HG03558 (cell line): ENCODE measurements around the gene CECR2.

Source experiments
- ATAC-seq: cut with Tn5 transposase; IDR thresholded peaks from one replicate; pipeline ENCODE4 v1.9.1; 2021; ENCODE audit warnings: moderate number of reproducible peaks; ENCODE audit not compliant: unreplicated experiment; ENCODE audit errors: extremely low read depth

The CECR2 gene

DNA sequence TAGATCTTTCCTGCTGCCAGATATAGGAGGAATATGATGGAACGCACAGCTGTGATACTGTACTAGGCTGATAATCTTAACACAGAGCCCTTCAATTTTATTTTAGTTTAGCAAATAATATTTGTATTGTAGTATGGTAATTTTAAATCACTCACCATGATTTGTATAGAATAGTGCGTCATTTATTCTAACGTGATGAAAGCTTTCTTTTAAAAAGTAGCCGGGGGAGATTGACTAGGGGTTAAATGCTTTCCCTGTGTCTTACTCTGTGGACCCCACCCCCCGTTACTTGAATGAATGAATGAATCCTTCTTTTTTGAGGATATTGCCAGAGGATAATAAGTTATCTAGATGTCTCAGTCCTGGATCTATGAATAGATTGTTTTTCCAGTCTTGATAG lies 72.1 kb downstream of the CECR2 start:
- ATAC-seq = no peak

- ATAC-seq = no peak
Measured at GRCh38 chr22:17443405-17444203, 74.3 kb downstream of the CECR2 start.

GRCh38 chr22:17444204-17444504 lies 74.9 kb downstream of the CECR2 start:
- no peak for ATAC-seq

DNA sequence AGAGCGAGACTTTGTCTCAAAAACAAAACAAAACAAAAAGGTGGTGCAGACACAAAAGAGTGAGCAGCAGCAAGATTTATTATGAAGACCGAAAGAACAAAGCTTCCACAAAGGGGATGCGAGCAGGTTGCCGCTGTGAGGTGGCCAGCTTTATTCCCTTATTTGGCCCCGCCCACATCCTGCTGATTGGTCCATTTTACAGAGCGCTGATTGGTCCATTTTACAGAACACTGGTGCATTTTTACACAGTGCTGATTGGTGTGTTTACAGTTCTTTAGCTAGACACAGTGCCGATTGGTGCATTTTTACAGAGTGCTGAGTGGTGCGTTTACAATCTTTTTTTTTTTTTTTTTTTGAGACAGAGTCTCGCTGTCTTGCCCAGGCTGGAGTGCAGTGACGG lies 77.4 kb downstream of the CECR2 start:
- ATAC-seq = no peak

DNA sequence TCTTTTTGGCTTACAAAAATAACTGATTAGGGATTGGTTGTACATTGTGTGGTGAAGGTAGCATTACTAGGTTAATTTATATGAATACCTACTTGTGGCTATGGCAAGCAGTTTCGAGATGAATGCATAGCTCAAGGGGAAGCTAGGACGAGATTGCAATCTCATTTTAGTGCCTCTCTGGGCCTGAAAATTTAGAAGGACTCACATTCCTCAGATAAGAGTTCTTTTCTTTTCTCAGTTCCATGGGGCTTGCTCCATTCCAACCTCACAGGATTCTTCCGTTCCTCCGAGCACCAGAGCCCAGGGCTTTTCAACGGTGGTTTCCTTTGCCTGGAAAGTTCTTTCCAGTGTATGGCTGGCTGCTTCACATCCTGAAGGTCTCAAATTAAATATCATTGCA lies 82.1 kb downstream of the CECR2 start:
- no peak for ATAC-seq

GRCh38 chr22:17460895-17461294 lies 91.6 kb downstream of the CECR2 start:
- ATAC-seq = no peak

DNA sequence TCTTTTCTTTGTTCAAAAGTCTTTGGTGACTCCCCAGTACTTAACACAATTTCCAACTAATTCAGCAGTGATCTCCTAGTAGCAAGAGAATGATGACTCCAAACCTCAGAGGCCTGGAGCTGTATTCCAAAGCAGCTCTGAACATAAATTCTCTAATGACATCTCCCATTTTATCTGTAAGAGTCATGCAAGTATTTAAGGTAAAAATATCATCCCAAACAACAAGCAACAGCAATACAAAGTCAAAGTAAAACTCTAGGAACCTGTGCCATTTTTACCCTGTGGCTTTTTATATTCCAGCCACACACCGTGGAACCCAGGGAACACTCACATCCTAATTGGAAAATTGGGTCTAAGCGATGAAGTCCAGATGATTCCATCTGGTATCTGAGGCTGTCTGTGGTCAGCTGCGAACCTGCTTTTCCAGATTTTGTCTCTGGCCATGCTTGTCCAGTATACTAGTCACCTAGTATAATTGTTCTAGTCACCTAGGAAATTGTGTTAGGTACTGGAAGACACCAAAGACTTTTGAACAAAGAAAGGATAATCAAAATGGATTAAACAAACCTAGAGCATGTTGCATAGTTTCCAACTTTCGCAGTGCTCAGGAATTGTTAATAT lies 101.7 kb downstream of the CECR2 start:
- ATAC-seq = no peak

DNA sequence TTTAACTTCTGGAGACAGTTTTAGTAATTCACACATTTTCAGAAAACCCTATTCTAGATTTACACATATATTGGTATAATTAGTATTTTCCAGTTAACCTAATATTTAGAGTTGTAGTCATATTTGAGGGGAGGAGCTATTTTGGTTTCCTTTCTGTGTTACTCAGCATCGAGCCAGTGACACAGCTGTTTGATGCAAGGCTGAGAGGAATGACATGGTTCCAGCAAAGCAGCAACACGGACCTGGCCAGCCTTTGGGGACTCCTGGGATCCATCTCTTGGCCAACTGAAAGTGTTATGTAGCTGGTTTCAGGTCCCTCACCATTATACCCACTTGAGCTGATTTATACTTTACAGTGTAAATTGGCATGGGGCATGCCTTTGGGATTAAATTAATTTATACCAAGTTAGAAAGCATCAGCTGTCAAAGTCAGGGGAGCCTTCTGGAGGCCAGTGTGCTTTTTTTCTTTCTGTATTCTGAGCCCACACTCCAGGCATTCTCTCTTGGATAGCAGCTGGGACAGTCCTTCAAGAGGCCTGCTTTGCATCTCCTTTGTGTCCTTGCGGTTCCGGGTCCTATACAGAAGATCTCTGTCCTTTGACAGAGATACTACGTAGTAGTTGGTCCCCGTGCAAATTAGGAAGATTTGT lies 102.8 kb downstream of the CECR2 start:
- ATAC-seq = no peak

- ATAC-seq = no peak
Measured at GRCh38 chr22:17472932-17473331, 103.7 kb downstream of the CECR2 start.

- ATAC-seq = no peak
Measured at GRCh38 chr22:17475318-17476230, 106.3 kb downstream of the CECR2 start.

DNA sequence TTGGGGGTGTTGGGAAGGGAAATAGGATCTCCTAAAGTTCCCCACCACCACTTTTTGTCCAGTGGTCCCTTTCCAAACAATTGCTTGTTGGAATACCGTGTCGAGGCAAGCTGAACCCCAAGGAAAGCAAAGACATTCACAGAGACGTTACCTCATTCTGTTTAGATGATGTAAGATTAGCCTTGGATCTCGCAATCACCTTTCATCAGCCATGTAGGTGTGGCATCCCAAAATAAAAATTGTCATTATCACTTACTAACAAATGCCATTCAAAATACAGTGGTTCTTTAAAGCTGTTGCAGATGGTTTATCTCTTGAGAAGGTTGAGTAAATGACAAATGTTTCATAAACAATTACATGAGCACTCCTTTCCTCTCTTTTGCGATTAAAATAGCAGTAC lies 107.6 kb downstream of the CECR2 start:
- no peak for ATAC-seq

GRCh38 chr22:17477391-17477833 lies 108.2 kb downstream of the CECR2 start:
- no peak for ATAC-seq

- ATAC-seq = no peak
Measured at GRCh38 chr22:17479135-17479534, 109.9 kb downstream of the CECR2 start.

DNA sequence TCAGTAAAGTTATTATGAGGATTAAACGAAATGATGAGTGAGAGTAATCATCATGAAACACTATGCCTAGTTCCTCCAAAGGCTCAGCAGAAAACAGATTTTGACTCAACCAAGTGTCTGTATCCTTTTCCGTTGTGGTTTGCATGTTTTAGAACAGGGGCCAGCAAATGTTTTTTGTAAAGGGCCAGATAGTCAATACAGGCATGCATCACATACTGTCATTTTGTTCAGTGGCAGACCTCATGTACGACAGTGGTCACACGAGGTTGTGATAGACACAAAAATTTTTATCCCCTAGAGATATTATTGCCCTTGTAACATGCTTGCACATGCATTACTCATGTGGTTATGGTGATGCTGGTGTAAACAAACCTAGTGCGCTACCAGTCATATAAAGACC lies 112.2 kb downstream of the CECR2 start:
- ATAC-seq = no peak

- ATAC-seq = no peak
Measured at GRCh38 chr22:17483688-17484372, 114.6 kb downstream of the CECR2 start.

DNA sequence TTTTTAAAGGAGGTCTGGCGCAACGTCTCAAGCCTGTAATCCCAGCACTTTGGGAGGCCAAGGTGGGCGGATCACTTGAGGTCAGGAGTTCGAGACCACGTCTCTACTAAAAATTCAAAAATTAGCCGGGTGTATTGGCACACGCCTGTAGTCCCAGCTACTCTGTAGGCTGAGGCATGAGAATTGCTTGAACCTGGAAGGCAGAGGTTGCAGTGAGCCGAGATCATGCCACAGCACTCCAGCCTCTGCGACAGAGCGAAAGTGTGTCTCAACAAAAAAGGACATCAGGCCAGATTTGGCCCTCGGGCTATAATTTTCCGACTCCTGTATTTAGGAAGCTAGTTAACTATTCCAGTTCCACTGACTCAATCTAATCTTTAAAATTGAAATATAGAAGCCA lies 115.3 kb downstream of the CECR2 start:
- ATAC-seq = no peak

- ATAC-seq = no peak
Measured at GRCh38 chr22:17486313-17486712, 117.1 kb downstream of the CECR2 start.

DNA sequence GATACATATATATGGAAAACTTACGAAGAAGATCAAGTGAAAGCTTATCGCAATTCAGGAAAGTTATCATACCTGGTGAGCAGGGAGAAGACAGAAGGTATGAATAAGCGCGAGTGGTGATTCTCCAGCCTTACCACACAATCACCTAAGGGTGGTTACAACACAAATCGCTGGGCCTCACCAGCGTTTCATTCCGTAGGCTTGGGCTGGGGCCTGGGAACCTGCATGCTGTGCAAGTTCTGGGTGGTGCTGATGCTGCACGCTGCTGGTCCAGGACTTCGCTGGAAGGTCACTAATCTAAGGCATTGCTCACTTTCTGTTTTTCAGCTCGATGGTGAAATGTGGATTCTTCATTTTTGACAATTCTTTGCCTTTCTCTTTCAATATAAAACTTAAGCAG lies 117.5 kb downstream of the CECR2 start:
- ATAC-seq = no peak

- ATAC-seq = no peak
Measured at GRCh38 chr22:17489101-17489500, 119.8 kb downstream of the CECR2 start.

- no peak for ATAC-seq
Measured at GRCh38 chr22:17491090-17491640, 121.9 kb downstream of the CECR2 start.
